GM04504 (cell line): ENCODE measurements around the gene DPEP2.
"Not testable (repeated sequence)": the region's sequence is repeated elsewhere in the genome, so short reads cannot be mapped to it uniquely, and the experiment has no call there.

Experiments used
- DNase-seq: peaks from one replicate; pipeline ENCODE4 v3.0.0-alpha.2; 2012; ENCODE audit warnings: low read depth

DPEP2 gene

GRCh38 chr16:67976205-67976604 is 23.1 kb downstream of the DPEP2 start:
- DNase-seq: no peak

DNA sequence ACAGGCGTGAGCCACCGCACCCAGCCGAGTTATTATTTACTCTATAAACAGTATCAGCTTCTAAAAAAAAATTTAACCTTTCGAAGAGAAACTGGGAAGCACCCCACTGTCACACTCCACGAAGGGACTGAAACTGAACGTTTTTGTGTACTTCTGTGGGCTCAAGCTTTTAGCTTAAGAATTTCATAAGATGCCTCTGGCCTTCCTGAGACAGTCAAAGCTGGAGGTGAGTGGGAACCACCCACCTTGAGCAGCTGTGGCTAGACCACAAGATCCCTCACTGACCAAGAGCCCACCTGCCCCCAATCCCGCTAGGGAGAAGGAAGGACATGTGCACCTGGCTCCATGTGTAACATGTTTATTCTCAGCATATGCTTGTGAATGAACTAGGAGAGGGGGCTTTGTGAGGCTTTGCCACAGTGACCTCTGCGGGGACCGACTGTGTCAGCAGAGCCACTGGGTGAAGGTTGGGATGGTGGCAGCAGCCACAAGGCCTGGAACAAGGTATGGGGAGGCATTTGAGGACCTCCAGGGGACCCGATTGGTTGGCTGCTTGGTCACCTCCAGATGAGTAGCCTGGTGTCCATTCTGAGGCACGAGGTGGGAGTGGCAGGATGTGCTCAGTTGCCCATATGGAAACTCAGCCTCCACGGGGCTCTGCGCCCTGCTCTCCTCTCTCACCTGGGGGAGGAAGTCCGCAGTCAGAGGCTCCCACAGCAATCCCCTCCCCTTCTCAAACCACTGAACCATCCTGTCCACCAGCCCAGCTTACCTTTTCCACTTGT is 23.8 kb downstream of the DPEP2 start:
- DNase-seq: no peak

DNA sequence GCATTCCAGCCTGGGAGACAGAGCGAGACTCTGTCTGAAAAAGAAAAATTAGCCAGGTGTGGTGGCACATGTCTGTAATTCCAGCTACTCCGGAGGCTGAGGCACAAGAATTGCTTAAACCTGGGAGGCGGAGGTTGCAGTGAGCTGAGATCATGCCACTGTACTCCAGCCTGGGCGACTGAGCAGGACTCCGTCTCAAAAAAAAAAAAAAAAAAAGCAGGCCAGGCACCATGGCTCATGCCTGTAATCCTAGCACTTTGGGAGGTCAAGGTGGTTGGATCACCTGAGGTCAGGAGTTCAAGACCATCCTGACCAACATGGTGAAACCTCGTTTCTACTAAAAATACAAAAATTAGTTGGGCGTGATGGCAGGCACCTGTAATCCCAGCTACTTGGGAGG is 27.0 kb downstream of the DPEP2 start:
- not testable (repeated sequence) for DNase-seq

DNA sequence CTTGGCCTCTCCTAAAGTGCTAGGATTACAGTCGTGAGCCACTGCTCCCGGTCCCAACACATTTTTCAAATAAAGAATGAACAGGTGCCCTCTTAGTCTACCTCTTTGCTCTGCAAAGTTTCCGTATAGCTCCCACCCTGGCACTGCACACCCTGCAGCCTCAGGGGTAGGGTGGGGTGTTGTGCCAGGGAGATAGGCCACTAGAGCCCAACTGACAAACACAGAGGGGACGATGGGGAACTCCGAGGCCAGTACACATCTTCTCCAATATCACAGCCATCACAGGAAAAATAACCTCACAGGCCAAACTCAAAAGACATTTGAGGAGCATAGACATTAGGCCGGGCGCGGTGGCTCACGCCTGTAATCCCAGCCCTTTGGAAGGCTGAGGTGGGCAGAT is 28.2 kb downstream of the DPEP2 start:
- no peak for DNase-seq

DNA sequence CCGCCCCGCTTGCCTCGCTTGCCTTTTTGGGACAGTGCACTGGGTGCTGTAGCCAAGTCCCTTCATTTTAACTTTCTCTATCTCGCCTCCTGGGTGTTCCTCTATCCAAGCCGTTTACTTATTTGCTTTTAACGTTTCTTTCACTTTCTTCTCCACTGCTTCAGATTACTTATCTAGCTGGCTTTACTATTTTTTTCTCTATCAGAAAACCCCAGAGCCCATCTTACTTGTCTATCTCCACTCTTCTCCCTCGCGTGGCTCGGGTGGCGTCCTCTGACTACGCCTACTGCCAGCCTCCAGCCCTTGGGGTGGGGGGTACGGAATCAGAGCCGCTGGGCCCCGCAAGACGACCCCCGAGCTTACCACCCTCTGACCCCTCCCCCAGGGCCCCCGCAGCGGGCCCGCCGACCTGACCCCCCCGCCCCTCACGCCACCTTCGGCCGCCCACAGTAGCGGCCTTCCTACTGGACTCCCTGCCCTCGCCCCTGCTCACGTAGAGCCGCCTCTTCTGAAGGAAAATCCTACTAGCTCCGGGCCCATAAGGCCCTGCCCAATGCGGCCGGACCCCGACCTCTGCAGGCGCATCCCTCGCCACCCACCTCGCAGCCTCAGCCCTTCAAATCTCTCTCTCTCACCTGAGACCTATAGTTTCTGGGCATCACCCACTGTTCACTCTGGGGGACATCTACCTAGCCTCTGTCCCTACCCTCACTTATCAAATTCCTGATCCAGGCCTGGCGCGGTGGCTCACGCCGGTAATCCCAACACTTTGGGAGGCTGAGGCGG is 29.8 kb downstream of the DPEP2 start:
- DNase-seq: no peak

- peak; percentile 59 for DNase-seq
Observed at GRCh38 chr16:67968400-67969253, 30.7 kb downstream of the DPEP2 start, which contains the start of gene SLC12A4. Gene SLC12A4, minus strand, starts transcription at chr16:67968637. Its CDS starts 84 bp downstream, at chr16:67968553.

DNA sequence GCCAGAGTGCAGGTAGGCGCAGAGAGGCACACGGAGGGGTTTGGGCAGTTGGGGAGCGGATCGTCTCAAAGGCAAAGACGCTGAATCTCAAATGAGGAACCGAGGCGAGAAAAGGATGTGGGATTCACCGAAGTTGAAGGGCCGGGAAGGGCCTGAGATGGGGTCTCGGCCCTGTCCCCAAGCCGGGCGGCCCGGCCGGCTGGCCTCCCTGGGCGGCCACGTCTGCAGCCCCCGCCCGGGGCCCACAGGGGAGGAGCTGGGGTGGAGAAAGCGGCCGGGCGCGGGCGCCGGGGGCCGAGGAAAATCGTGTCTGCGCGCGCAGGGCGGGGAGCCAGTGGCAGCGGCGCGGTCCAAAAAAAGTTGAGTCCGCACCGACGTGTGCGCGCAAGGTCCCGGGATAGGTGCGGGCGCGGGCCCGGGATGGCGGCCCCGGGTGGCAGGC is 31.3 kb downstream of the DPEP2 start:
- no peak for DNase-seq

DNA sequence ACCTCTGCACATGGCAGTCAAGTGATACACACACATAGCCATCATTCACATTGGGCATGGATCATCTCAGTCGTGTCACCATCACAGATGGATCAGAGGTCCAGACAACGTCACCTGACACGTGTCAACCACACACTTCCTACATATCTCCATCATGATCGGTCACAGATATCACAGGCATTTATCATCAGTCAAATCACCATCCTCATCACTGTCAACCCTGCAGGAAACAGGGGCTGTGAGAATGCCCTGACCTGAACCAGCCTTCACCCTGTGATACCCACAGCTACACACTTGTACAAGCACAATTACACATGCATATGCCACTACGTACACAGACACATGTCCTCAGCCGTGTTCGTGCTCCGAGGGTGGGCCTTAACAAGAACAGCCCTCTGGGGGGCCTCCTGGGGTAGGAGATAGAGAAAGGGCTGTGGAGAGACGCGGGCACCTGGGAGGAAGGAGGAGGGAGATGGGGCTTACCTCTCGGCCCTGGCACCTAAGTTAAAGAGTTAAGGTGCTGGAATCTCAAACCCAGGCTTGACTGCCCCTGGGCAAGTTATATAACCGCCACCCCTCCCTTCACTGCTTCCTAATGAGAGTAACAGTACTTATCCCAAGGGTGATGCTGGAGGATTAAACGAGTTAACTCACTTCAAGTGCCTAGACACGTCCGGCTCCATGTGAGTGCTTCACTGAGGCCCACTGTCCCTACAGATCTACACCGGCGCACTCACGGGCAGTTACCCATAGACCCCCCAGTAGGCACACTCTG is 31.9 kb downstream of the DPEP2 start:
- DNase-seq: no peak

DNA sequence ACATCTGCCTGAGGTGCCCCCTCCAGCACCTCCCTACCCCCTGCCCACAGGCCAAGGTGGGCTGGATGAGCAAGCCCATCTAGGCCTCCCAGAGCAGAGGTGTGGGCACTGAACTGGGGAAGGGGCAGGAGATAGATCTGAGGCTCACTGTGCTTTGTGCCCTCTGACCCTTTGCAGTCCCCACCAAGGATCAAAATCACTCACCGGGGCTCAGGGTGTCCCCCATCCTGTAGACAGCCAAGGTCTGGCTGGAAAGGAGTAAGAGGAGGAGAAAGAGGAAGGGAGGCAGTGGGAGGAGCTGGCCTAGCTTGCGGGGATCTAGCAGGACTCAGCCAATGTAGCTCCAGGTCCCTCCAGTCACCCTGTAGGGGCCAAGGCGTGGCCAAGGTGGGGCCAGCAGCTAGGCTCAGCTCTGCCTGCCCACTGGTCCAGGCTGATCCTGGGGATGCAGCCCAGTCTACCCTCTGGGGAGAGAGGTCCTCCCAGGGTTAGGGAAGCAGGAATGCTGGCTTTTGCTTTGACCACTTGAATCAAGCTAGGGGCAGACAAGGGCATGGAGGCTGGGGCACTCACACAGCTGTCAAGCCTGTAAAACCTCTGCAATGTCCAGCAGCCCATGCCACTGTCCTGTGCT is 32.6 kb downstream of the DPEP2 start:
- no peak for DNase-seq

GRCh38 chr16:67965668-67966548 is 33.4 kb downstream of the DPEP2 start:
- no peak for DNase-seq

DNA sequence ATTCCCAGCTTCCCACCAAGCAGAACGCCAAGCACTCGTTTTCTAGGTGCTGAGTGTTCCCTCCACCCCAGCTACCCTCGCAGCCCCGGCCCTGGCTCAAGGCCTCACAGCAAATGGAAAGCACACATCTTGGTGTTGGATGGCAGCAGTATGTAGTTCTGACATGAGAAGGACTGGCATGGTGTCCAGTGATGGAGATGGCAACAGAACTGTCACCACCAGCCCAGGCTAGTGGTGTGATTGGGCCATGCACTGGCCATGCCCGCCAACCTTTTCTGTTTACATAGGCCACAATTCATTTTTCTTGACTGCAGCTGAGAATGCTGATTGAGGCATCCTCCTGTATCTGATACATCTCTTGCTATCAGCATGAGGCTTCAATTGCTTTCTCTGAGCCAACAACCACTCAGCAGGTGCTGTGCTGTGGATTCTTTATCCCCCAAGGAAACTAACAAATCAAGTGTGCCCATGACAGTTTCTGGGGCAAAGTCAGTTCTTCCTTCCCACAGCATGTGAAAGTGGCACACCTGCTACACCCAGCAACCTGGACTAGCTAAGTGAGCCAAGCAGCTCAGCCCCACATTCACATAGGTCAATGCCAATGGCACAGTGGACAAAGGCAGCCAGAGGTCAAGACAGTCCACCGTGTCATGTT is 34.7 kb downstream of the DPEP2 start:
- DNase-seq: no peak

GRCh38 chr16:67963662-67964321 is 35.5 kb downstream of the DPEP2 start:
- no peak for DNase-seq

- no peak for DNase-seq
Observed at GRCh38 chr16:67963292-67963661, 36.0 kb downstream of the DPEP2 start.

- no peak for DNase-seq
Observed at GRCh38 chr16:67962135-67962534, 37.1 kb downstream of the DPEP2 start.

DNA sequence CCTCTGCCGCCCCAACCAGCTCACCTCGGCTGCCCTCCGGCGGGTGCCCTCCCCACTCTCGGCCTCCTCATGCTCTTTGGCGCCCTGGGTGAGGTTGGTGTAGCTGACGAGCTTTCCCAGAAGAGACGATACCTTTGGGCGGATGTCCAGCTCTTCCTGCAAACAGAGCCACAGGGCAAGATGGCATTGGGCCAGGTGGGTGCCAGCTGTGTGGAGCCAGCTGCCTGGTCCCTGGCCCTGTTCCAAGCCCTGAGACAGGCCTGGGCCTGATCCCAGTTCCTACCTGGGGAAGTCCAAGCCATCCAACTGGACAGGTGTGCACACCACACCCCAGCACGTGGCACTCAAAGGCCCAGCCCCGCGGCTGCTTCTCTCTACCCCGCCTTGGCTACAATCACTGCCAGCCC is 37.7 kb downstream of the DPEP2 start:
- DNase-seq: no peak

DNA sequence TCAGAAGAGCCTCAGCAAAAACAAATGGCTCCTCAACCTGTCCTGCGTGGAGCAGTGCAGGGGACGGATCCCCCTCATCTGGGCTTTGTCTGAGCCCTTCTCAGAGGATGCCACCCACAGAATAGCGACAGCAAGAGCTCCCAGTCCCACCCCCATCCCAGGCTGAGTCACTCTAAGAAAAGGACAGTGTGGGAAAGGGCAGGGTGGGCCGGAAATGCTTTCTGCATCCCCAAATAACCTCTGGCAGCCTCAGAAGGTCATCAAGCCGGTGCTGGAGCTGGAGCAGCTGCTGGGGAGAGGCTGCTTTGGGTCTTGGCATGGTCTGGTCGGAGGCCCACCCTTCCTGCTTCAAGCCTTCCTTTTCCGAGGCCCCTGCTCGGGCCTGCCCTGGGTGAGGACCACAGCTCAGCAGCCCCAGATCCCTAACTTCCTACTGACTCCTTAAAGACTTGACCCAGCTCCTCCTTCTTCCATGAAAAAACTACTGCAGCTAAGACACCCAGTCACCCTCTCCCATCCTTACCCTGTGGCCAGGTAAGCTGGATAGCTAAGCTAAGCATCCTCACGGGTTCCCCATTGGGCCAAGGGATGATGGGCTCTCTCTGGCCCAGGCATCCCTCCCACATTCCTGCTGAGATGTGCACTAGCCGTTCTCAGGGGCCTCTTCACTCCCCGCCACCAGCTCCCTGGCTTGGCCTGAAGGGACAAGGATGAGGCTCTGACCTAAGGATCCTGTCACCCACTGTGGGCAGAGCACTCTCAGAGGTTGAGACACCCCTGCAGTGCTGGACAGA is 39.6 kb downstream of the DPEP2 start:
- DNase-seq: no peak

DNA sequence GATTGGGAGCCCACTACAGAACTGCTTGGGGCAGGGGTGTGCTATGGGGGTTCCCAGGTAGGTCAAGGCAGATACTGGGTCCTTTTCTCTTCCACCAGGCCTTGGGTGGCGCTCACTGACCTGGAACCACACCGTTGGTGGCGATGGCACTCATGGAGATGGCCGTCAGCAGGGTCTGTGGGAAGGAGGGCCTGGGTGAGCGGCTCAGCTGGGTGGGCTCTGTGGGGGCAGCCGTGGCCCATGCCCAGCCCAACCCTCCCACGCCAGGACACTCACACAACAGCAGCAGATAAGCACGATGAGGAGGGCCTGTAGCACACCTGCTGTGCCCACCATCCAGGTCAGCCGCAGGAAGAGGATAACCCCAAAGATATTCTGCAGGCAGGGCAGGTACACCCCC is 41.7 kb downstream of the DPEP2 start:
- no peak for DNase-seq
